Stomach (tissue), 9 donors: ENCODE data around the gene ANKRD40CL. TPM values are rescaled to one million over a fixed set of nuclear protein-coding genes. Genes with fewer than 3 reads are reported as not detected.
A peak's percentile ranks its signal among the peaks of the same experiment; 100 is the strongest.

Experiments
- DNase-seq, 2 donors: peaks; one replicate each; pipeline versions ENCODE4 v3.0.0 to v3.0.0-alpha.2; 2013 to 2019
- H3K27ac ChIP-seq, 5 donors: fragments of 200-600 bp in 4 of 5; sonication (generic) in 4 of 5; one replicate each; pipeline ENCODE4 v1.5.1; 2013 to 2019; ENCODE audit warnings: mild to moderate bottlenecking in 1 of 5, moderate library complexity in 1 of 5
- H3K27me3 ChIP-seq, 3 donors: fragments of 200-600 bp; sonication (generic); one replicate each; pipeline ENCODE4 v1.5.1; 2017 to 2019; ENCODE audit warnings: mixed run types in 1 of 3
- H3K36me3 ChIP-seq, 4 donors: fragments of 200-600 bp; sonication (generic); 1 replicate in 3 of 4; 2 replicates in 1 of 4; pipeline ENCODE4 v1.5.1; 2016 to 2019
- H3K4me1 ChIP-seq, 4 donors: fragments of 200-600 bp; sonication (generic); one replicate each; pipeline ENCODE4 v1.5.1; 2016 to 2019
- H3K4me3 ChIP-seq, 4 donors: fragments of 200-600 bp; sonication (generic) in 3 of 4; one replicate each; pipeline ENCODE4 v1.5.1; 2016 to 2019; ENCODE audit warnings: mild to moderate bottlenecking in 1 of 4
- H3K9me3 ChIP-seq, 4 donors: fragments of 200-600 bp; sonication (generic); one replicate each; pipeline ENCODE4 v1.5.1; 2016 to 2019
- EP300 ChIP-seq: sonication (generic); formaldehyde crosslinking; IDR thresholded peaks from one replicate; pipeline ENCODE4 v1.6.1; 2017; ENCODE audit warnings: antibody characterized with exemption
- POLR2A ChIP-seq, 4 donors: fragments of 450-650 bp; IDR thresholded peaks; one replicate each; pipeline ENCODE4 v1.6.1; 2016; ENCODE audit warnings: antibody characterized with exemption in 4 of 4, control low read depth in 2 of 4, mild to moderate bottlenecking in 1 of 4, moderate library complexity in 1 of 4
- POLR2AphosphoS5 ChIP-seq, 3 donors: sonication (generic); formaldehyde crosslinking; IDR thresholded peaks; one replicate each; pipeline ENCODE4 v1.6.1; 2016; ENCODE audit warnings: antibody characterized with exemption in 3 of 3
- WGBS, 5 donors: extraction: QIAGEN DNeasy Blood & Tissue Kit in 3 of 5; methylation state at CpG; one replicate each; pipeline versions ENCODE4 v1.1.5 to v1.1.7; 2013 to 2018; 5-methylcytosine and 5-hydroxymethylcytosine counted together
- intact Hi-C: fragments of 100-400 bp; cut with DNase I; formaldehyde crosslinking; loops from one replicate; pipeline ENCODE4 v1.15.1; 2023; ENCODE audit warnings: low total_unique reads
- polyA plus RNA-seq, 3 donors: library from polyadenylated mRNA; stranded (reverse); fragments of 200-250 nt; gene quantifications; one replicate each; pipeline ENCODE4 v1.2.3, GENCODE V29; 2013
- small RNA-seq, 4 donors: library from RNA; depleted of rRNA; stranded (forward); fragments of <200 nt; gene quantifications; one replicate each; pipeline ENCODE3, GENCODE V24; 2016
- total RNA-seq, 5 donors: library from RNA; depleted of rRNA; stranded (reverse); fragments of >200 nt; gene quantifications; one replicate each; pipeline versions ENCODE4 v1.1.0 to v1.2.3, GENCODE V29; 2014 to 2016
- TF ChIP-seq, protein P1 (sequence below), 7 experiments: fragments of 450-650 bp in 4 of 7; fragments of 200-600 bp in 3 of 7; sonication (generic) in 3 of 7; IDR thresholded peaks; one replicate each; pipeline ENCODE4 v1.5.1; 2016 to 2019; ENCODE audit warnings: antibody characterized with exemption in 7 of 7, control low read depth in 2 of 7, mild to moderate bottlenecking in 1 of 7
- donor health status: healthy with polysubstance abuse.
- donor health status: Bipolar disorder and iron deficiency.
- donor health status: healthy.

The ANKRD40CL gene
- total and polyA plus RNA-seq, 8 donors = 0.40 to 19.4 (median 2.8) TPM; not detected in 3

DNA sequence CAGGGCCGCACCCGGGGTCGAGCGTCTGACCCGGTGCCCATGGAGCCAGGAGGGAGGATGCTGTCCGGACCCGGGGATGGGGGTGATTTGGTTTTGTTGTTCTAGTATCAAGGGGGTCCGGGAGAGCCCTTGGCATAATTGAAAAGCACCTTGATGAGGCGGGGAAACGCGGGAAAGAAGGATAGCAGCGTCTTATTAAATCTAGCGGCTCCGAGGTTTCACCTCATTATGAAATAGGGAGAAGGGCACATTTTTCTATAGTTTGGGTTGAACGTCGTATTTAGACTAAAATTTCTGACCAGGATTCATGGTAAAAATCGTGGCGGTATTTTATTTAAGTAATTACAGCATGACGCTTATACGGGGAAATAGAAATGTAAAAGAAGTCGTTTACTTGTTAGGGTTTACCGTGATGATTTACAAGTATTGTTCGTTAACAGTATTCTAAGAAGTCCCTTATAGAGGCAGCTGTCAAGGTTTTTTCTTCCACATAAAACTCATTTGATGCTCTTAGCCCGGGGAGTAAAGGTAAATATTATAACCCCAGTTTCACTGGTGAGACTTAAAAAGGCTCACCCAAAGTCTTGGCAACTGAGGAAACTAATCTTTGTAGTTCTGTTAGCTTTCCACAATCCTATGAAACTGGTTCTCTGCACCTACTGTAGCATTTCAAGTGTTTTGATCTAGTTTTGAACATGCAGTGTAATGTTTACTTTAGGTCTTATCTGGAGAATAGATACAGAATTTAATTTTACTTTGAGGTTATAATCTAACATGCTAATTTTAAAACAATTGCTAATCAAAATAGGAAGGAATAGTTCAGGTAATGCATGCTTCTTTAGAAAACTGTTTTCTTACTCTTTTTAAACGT is 47.2 kb downstream of the ANKRD40CL start:
- Histone ChIP-seq H3K9me3 (no peaks in the 10 kb centered on the region), H3K4me1 (peaks cover 38 to 53% (median 50%) of the 10 kb centered on the region in 4 donors), H3K27me3 (no peaks in the 10 kb centered on the region), H3K36me3 (no peaks in the 10 kb centered on the region), H3K4me3 (peak overlapping the region; percentile 68 to 92 (median 76)), H3K27ac (peak overlapping the region; percentile 88 to 100 (median 99))
- WGBS, 5 donors = 0 to 1% (median 0%) methylated on average over 20 to 25 of the region's 25 CpGs
- DNase-seq = no peak
- no peak for TF ChIP-seq POLR2AphosphoS5 (IDR thresholded peaks at IDR 0.05)
- TF ChIP-seq, protein P1, sequence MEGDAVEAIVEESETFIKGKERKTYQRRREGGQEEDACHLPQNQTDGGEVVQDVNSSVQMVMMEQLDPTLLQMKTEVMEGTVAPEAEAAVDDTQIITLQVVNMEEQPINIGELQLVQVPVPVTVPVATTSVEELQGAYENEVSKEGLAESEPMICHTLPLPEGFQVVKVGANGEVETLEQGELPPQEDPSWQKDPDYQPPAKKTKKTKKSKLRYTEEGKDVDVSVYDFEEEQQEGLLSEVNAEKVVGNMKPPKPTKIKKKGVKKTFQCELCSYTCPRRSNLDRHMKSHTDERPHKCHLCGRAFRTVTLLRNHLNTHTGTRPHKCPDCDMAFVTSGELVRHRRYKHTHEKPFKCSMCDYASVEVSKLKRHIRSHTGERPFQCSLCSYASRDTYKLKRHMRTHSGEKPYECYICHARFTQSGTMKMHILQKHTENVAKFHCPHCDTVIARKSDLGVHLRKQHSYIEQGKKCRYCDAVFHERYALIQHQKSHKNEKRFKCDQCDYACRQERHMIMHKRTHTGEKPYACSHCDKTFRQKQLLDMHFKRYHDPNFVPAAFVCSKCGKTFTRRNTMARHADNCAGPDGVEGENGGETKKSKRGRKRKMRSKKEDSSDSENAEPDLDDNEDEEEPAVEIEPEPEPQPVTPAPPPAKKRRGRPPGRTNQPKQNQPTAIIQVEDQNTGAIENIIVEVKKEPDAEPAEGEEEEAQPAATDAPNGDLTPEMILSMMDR (IDR thresholded peaks at IDR 0.05) = no peak
- no peak for TF ChIP-seq EP300
- no peak for TF ChIP-seq POLR2A (IDR thresholded peaks at IDR 0.05)
- intact Hi-C loops = no loop called here

DNA sequence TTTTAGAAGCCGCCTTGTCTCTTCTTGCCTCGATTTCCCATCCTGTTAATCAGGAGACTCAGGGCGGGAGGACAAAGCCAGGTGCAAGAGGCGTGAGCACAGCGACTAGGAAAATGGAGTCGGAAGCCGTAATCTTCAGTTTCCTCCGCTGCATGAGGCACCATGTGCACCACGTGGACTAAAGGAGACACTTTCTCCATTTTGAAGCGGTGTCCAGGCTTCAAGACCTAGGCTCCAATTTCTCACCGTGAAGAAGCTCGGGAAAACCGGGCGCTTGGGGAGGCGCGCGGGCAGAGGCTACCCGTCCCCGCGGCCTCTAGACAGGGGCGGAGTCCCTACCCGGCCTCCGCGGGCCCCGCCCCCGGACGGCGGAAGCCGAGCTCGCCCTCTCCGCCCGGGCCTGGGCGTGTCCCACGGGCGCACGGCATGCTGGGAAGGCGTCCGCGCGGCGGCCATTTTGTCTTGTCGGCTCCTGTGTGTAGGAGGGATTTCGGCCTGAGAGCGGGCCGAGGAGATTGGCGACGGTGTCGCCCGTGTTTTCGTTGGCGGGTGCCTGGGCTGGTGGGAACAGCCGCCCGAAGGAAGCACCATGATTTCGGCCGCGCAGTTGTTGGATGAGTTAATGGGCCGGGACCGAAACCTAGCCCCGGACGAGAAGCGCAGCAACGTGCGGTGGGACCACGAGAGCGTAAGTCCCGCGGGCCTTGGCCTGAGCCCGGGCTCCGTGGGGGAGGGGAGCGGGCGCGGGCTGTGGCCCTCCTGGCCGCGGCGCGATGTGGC is 48.0 kb downstream of the ANKRD40CL start, which contains the start of gene LUC7L3:
Gene LUC7L3, plus strand, starts transcription at position 460 of the 780 bp plus-strand sequence. Its CDS starts 130 bp downstream, at position 590.
- intact Hi-C loops = no loop called here
- TF ChIP-seq POLR2AphosphoS5 (IDR thresholded peaks at IDR 0.05) (peak; percentile 84 to 96 (median 87)), POLR2A (IDR thresholded peaks at IDR 0.05) (peak in 1 of 4 donors; percentile 49), EP300 (no peak)
- TF ChIP-seq, protein P1 (IDR thresholded peaks at IDR 0.05) = no peak

DNA sequence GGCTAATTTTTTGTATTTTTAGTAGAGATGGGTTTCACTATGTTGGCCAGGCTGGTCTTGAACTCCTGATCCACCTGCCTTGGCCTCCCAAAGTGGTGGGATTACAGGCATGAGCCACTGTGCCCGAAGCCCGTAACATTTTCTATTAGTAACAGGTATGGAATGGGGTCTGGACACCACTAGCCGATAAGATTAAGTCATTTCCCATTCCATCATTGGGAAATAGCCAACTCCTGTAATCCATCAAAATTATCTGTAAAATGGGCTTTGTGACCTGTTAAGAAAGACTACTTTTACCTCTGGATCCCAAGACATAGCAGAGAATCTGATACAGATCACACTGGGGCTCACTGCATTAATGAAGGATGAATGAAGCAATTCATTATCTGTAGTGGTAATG is 51.8 kb downstream of the ANKRD40CL start:
- H3K27ac ChIP-seq = no peak overlapping the region
- intact Hi-C loops = no loop called here
- H3K4me3 ChIP-seq = no peak overlapping the region
- DNase-seq = no peak
- no peaks in the 10 kb centered on the region for H3K9me3 ChIP-seq
- peaks cover 0 to 6% (median 5%) of the 10 kb centered on the region in 4 donors for H3K4me1 ChIP-seq
- no peaks in the 10 kb centered on the region for H3K36me3 ChIP-seq
- WGBS, 5 donors = 81 to 97% (median 92%) methylated on average over 3 of the region's 3 CpGs
- TF ChIP-seq EP300 (no peak), POLR2A (IDR thresholded peaks at IDR 0.05) (no peak), POLR2AphosphoS5 (IDR thresholded peaks at IDR 0.05) (no peak)
- TF ChIP-seq, protein P1 (IDR thresholded peaks at IDR 0.05) = no peak
- H3K27me3 ChIP-seq = no peaks in the 10 kb centered on the region

More for the DNA sequence above, 48.0 kb downstream of the ANKRD40CL start, which contains the start of gene LUC7L3:
- Histone ChIP-seq H3K27ac (peak within 1 kb of the TSS; percentile 88 to 100 (median 99)), H3K36me3 (no peaks in the 10 kb centered on the region), H3K27me3 (no peaks in the 10 kb centered on the region), H3K4me3 (peak within 1 kb of the TSS; percentile 68 to 92 (median 76)), H3K9me3 (no peaks in the 10 kb centered on the region), H3K4me1 (peaks cover 32 to 45% (median 42%) of the 10 kb centered on the region in 4 donors)
- DNase-seq = peak; percentile 95 to 98
- 1 to 2% (median 2%) methylated on average over 34 to 76 of the region's 76 CpGs for WGBS, 5 donors

DNA sequence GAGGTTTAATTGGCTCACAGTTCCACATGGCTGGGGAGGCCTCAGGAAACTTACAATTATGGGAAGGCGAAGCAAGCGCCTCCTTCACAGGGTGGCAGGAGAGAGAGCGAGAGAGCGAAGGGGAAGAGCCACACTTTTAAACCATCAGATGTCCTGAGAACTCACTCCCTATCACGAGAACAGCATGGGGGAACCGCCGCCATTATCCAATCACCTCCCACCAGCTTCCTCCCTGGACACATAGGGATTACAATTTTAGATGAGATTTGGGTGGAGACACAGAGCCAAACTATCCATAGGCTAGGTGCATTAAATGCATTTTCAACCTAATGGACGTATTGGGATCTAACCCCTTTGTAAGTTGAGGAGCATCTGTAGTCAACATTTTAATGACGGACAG is 54.7 kb downstream of the ANKRD40CL start:
- 88 to 95% (median 92%) methylated on average over 9 of the region's 9 CpGs for WGBS, 5 donors
- intact Hi-C loops = no loop called here
- no peaks in the 10 kb centered on the region for H3K27me3 ChIP-seq
- TF ChIP-seq EP300 = no peak
- peaks cover 12 to 23% (median 15%) of the 10 kb centered on the region in 4 donors for H3K4me1 ChIP-seq
- H3K4me3 ChIP-seq = no peak overlapping the region
- no peak for DNase-seq
- H3K9me3 ChIP-seq = no peaks in the 10 kb centered on the region
- H3K27ac ChIP-seq = no peak overlapping the region
- H3K36me3 ChIP-seq = no peaks in the 10 kb centered on the region

Small RNA genes within 50 kb of the gene (small RNA-seq; reads per million reads assigned to genes)
- 0 reads per million in 4 donors for gene AC005921.1
- gene MIR8059 = 0 reads per million in 4 donors

Other genes starting within 250 kb of the ANKRD40CL start
- 100 to 1,000 TPM in 2 of 5 donors, 10 to 100 TPM in 2, 1 to 10 TPM in 1; 6.4 to 117 (median 49.5) TPM for gene EPN3, start 234.8 kb downstream of the ANKRD40CL start, total RNA-seq
- 10 to 100 TPM; 25.9 to 76.3 (median 40.6) TPM for gene EPN3, start 234.8 kb downstream of the ANKRD40CL start, polyA plus RNA-seq
- 1,000 to 10,000 TPM in 1 of 5 donors, 100 to 1,000 TPM in 3, 10 to 100 TPM in 1; 45.0 to 1,214 (median 194) TPM for gene SPATA20, start 220.3 kb downstream of the ANKRD40CL start, total RNA-seq
- 10 to 100 TPM; 24.8 to 58.6 (median 40.6) TPM for gene SPATA20, start 220.3 kb downstream of the ANKRD40CL start, polyA plus RNA-seq
- 1 to 10 TPM in 2 of 5 donors, not detected in 3; 2.0 to 3.7 TPM for gene CACNA1G, start 206.8 kb downstream of the ANKRD40CL start, total RNA-seq
- under 1 TPM in 2 of 3 donors, not detected in 1; 0.06 to 0.10 TPM for gene CACNA1G, start 206.8 kb downstream of the ANKRD40CL start, polyA plus RNA-seq
- gene ABCC3, start 132.6 kb downstream of the ANKRD40CL start, total RNA-seq = 1,000 to 10,000 TPM in 1 of 5 donors, 100 to 1,000 TPM in 4; 139 to 1,043 (median 270) TPM
- gene ABCC3, start 132.6 kb downstream of the ANKRD40CL start, polyA plus RNA-seq = 10 to 100 TPM; 13.6 to 46.4 (median 23.9) TPM
- 10 to 100 TPM in 4 of 5 donors, 1 to 10 TPM in 1; 7.5 to 36.6 (median 23.2) TPM for gene ANKRD40, start 59.6 kb downstream of the ANKRD40CL start, total RNA-seq
- gene ANKRD40, start 59.6 kb downstream of the ANKRD40CL start, polyA plus RNA-seq = 10 to 100 TPM in 2 of 3 donors, 1 to 10 TPM in 1; 8.3 to 18.8 (median 16.0) TPM
- gene LUC7L3, start 47.9 kb downstream of the ANKRD40CL start, total RNA-seq = 100 to 1,000 TPM; 170 to 429 (median 221) TPM
- gene LUC7L3, start 47.9 kb downstream of the ANKRD40CL start, polyA plus RNA-seq = 1,000 to 10,000 TPM in 1 of 3 donors, 100 to 1,000 TPM in 1, 10 to 100 TPM in 1; 63.4 to 1,211 (median 106) TPM
- gene WFIKKN2, start 68.1 kb upstream of the ANKRD40CL start, total RNA-seq = under 1 TPM in 1 of 5 donors, not detected in 4; 0.37 TPM
- gene WFIKKN2, start 68.1 kb upstream of the ANKRD40CL start, polyA plus RNA-seq = under 1 TPM; 0.05 to 0.46 (median 0.06) TPM
- 100 to 1,000 TPM in 3 of 5 donors, 10 to 100 TPM in 2; 69.4 to 346 (median 100) TPM for gene TOB1, start 98.8 kb upstream of the ANKRD40CL start, total RNA-seq
- 10 to 100 TPM; 30.1 to 40.0 (median 39.9) TPM for gene TOB1, start 98.8 kb upstream of the ANKRD40CL start, polyA plus RNA-seq